GM12878 (cell line): ENCODE measurements around the gene NT5C2. TPM values are rescaled to one million over a fixed set of nuclear protein-coding genes. Genes with fewer than 3 reads are reported as not detected.
"Not testable (repeated sequence)": the region's sequence is repeated elsewhere in the genome, so short reads cannot be mapped to it uniquely, and the experiment has no call there.

Experiments used
- ATAC-seq: fragments of 200-7000 bp; cut with Tn5 transposase; 3 replicates; pipeline ENCODE4 v1.9.1; 2020; ENCODE audit warnings: mild to moderate bottlenecking, moderate library complexity
- BruUV-seq: library from RNA; stranded (reverse); fragments of 400-500 nt; replicated peaks from 2 replicates; lab custom pipeline; 2021; lab: Mats Ljungman, UMichigan
- CTCF ChIA-PET: fragments of 300-600 bp; sonication (Branson Sonifier 250); formaldehyde crosslinking; extraction: SDS; loops from one replicate; lab custom pipeline; 2021; ENCODE audit warnings: inconsistent platforms; lab: Yijun Ruan, JAX
- POLR2A ChIA-PET: fragments of 350-600 bp; formaldehyde crosslinking; extraction: SDS; loops from one replicate; lab custom pipeline; 2021; ENCODE audit warnings: inconsistent platforms; lab: Charles Lee
- RAD21 ChIA-PET: fragments of 300-600 bp; sonication (Branson Sonifier 250); formaldehyde crosslinking; loops from one replicate; lab custom pipeline; 2023; ENCODE audit warnings: antibody characterized with exemption; ENCODE audit not compliant: unreplicated experiment; lab: Charles Lee
- SMC1A ChIA-PET: fragments of 300-600 bp; sonication (Branson Sonifier 250); formaldehyde crosslinking; loops from one replicate; lab custom pipeline; 2023; ENCODE audit not compliant: unreplicated experiment, uncharacterized antibody; lab: Charles Lee
- DNase-seq: peaks from one replicate; pipeline ENCODE4 v3.0.0-alpha.2; 2011; ENCODE audit warnings: low read depth, low spot score
- FAIRE-seq: peaks from 3 replicates; lab custom pipeline; 2011; peaks lifted over from hg19 to GRCh38; lab: Jason Lieb, UNC
- H2AFZ ChIP-seq: 2 replicates; pipeline ENCODE4 v1.6.0; 2011; ENCODE audit warnings: low read depth, low read length, control low read depth; ENCODE audit not compliant: control insufficient read depth
- H3K27ac ChIP-seq: 2 replicates; pipeline ENCODE4 v1.5.1; 2011; ENCODE audit warnings: control low read depth; ENCODE audit not compliant: control insufficient read depth, insufficient read depth
- H3K27me3 ChIP-seq, 2 experiments: replicated peaks in 1 of 2; 2 replicates each; pipeline versions ENCODE4 v1.6.0 to v1.6.1; 2011; ENCODE audit warnings: low read length in 1 of 2; ENCODE audit not compliant: control insufficient read depth in 2 of 2, insufficient read depth in 2 of 2
- H3K36me3 ChIP-seq, 2 experiments: 2 replicates each; pipeline ENCODE4 v1.5.1; 2011; ENCODE audit warnings: low read length in 1 of 2; ENCODE audit not compliant: control insufficient read depth in 2 of 2, insufficient read depth in 2 of 2
- H3K4me1 ChIP-seq: 2 replicates; pipeline ENCODE4 v1.6.1; 2011; ENCODE audit warnings: mild to moderate bottlenecking, low read length, moderate library complexity, mixed read lengths; ENCODE audit not compliant: control insufficient read depth, insufficient read depth
- H3K4me2 ChIP-seq: 2 replicates; pipeline ENCODE4 v1.6.0; 2011; ENCODE audit warnings: control low read depth; ENCODE audit not compliant: control insufficient read depth, insufficient read depth
- H3K4me3 ChIP-seq: fragments of 200-600 bp; sonication (generic); 2 replicates; pipeline ENCODE4 v1.5.1; 2016
- H3K79me2 ChIP-seq: 2 replicates; pipeline ENCODE4 v1.6.0; 2011; ENCODE audit warnings: low read length; ENCODE audit not compliant: control insufficient read depth, insufficient read depth
- H3K9ac ChIP-seq: 2 replicates; pipeline ENCODE4 v1.8.0; 2011; ENCODE audit warnings: low read length, control low read depth, mixed read lengths; ENCODE audit not compliant: control insufficient read depth, insufficient read depth
- H3K9me3 ChIP-seq: replicated peaks from 3 replicates; pipeline ENCODE4 v1.5.1; 2011; ENCODE audit warnings: mild to moderate bottlenecking, low read length; ENCODE audit not compliant: control insufficient read depth, insufficient read depth
- H4K20me1 ChIP-seq: 2 replicates; pipeline ENCODE4 v1.6.0; 2011; ENCODE audit not compliant: control insufficient read depth, insufficient read depth
- BCL11A ChIP-seq: IDR thresholded peaks from 2 replicates; pipeline ENCODE4 v1.6.1; 2011; ENCODE audit warnings: low read depth, low read length
- GATAD2B ChIP-seq: fragments of 450-650 bp; conservative IDR thresholded peaks from 2 replicates; pipeline ENCODE4 v1.6.1; 2017; ENCODE audit warnings: low read depth, mild to moderate bottlenecking, moderate library complexity
- IKZF1 ChIP-seq: fragments of 450-650 bp; conservative IDR thresholded peaks from 2 replicates; pipeline ENCODE4 v1.6.1; 2017; ENCODE audit warnings: antibody characterized with exemption, mild to moderate bottlenecking
- JUNB ChIP-seq: IDR thresholded peaks from 2 replicates; pipeline ENCODE4 v1.6.1; 2016; ENCODE audit warnings: antibody characterized with exemption, mild to moderate bottlenecking
- MAX ChIP-seq: IDR thresholded peaks from 2 replicates; pipeline ENCODE4 v1.6.1; 2012; ENCODE audit warnings: low read depth, low read length, improper control_type of control experiment
- MLLT1 ChIP-seq: fragments of 450-650 bp; IDR thresholded peaks from 2 replicates; pipeline ENCODE4 v1.6.1; 2016; ENCODE audit warnings: mild to moderate bottlenecking
- NFIC ChIP-seq: IDR thresholded peaks from 2 replicates; pipeline ENCODE4 v1.6.1; 2012; ENCODE audit warnings: low read depth, mild to moderate bottlenecking, inconsistent platforms, low read length, moderate library complexity
- PBX3 ChIP-seq: IDR thresholded peaks from 2 replicates; pipeline ENCODE4 v1.6.1; 2011; ENCODE audit warnings: mild to moderate bottlenecking, low read depth, low read length, moderate library complexity; ENCODE audit not compliant: insufficient replicate concordance
- POU2F2 ChIP-seq: IDR thresholded peaks from 3 replicates; pipeline ENCODE4 v1.6.1; 2011; ENCODE audit warnings: low read depth, mild to moderate bottlenecking, low read length, borderline replicate concordance
- RELA ChIP-seq: fragments of 450-650 bp; IDR thresholded peaks from 2 replicates; pipeline ENCODE4 v1.8.0; 2014; ENCODE audit warnings: borderline replicate concordance; ENCODE audit not compliant: partially characterized antibody
- SPI1 ChIP-seq: IDR thresholded peaks from 2 replicates; pipeline ENCODE4 v1.6.1; 2011; ENCODE audit warnings: low read depth, mild to moderate bottlenecking, low read length, moderate library complexity, borderline replicate concordance; ENCODE audit not compliant: insufficient read depth
- SREBF2 ChIP-seq: IDR thresholded peaks from 2 replicates; pipeline ENCODE4 v1.6.1; 2012; ENCODE audit warnings: mild to moderate bottlenecking, low read length
- STAT1 ChIP-seq: fragments of 450-650 bp; conservative IDR thresholded peaks from 2 replicates; pipeline ENCODE4 v1.6.1; 2014; ENCODE audit warnings: antibody characterized with exemption, mild to moderate bottlenecking
- SUZ12 ChIP-seq: fragments of 200-600 bp; sonication (generic); IDR thresholded peaks from one replicate; pipeline ENCODE4 v1.6.1; 2018; ENCODE audit warnings: antibody characterized with exemption, mild to moderate bottlenecking; ENCODE audit not compliant: unreplicated experiment
- YBX1 ChIP-seq: fragments of 450-650 bp; IDR thresholded peaks from 2 replicates; pipeline ENCODE4 v1.6.1; 2016; ENCODE audit warnings: antibody characterized with exemption
- WGBS: methylation state at CpG from one replicate; pipeline ENCODE4 v1.1.6; 2016; ENCODE audit warnings: low lambda C conversion rate; ENCODE audit not compliant: insufficient replicate concordance, insufficient coverage; ENCODE audit errors: missing lambda C conversion rate; 5-methylcytosine and 5-hydroxymethylcytosine counted together
- in situ Hi-C: fragments of 300-500 bp; cut with MboI; formaldehyde crosslinking; loops from 9 replicates; pipeline ENCODE4 v1.14.3; 2018; ENCODE audit warnings: mixed read lengths
- intact Hi-C: fragments of 100-400 bp; cut with micrococcal nuclease; formaldehyde crosslinking; loops from one replicate; pipeline ENCODE4 v1.14.2; 2022; ENCODE audit not compliant: unreplicated experiment
- polyA plus RNA-seq, 11 experiments: library from polyadenylated mRNA; depleted of rRNA in 4 of 11; unstranded in 6 of 11; stranded (reverse) in 5 of 11; fragments of >200 nt; fragmentation: Nextera tagmentation in 4 of 11; fragmentation: Illumina TruSeq in 1 of 11; extraction: Ambion mirVana in 4 of 11; extraction: Trizol in 1 of 11; gene quantifications; 1 replicate in 1 of 11; 2 replicates in 10 of 11; pipeline versions ENCODE4 v1.2.1 to v1.2.3, GENCODE V29; 2011 to 2016; ENCODE audit warnings: inconsistent platforms in 2 of 11, missing spikeins in 2 of 11, low read depth in 1 of 11
- total RNA-seq, 4 experiments: library from RNA; depleted of rRNA in 3 of 4; stranded (reverse); fragments of >200 nt in 3 of 4; fragmentation: Illumina TruSeq in 1 of 4; extraction: Trizol in 1 of 4; gene quantifications; 2 replicates each; pipeline versions ENCODE4 v1.2.1 to v1.2.3, GENCODE V29; 2013 to 2021

NT5C2 gene
- total and polyA plus RNA-seq, 10 of the 15 experiments (the other 5 are each of a cell fraction or from before 2014, with no cell fraction given): 15.8 to 70.1 (median 56.0) TPM

- CTCF ChIA-PET: interaction anchor here (0.6 to 4.0 kb wide), 2 partner anchors 8 to 31 kb away, joined by 3 to 25 read pairs; partner anchors contain the start of gene NT5C2
- peaks cover 89% of the 10 kb centered on the region for H3K79me2 ChIP-seq
- RAD21 ChIA-PET: interaction anchor here (1.2 to 4.8 kb wide), 3 partner anchors 8 to 266 kb away, joined by 3 to 29 read pairs (median 4); partner anchors contain the start of genes CNNM2 and NT5C2
- H3K36me3 ChIP-seq: peaks cover 0 to 4% of the 10 kb centered on the region in 2 experiments; a peak in 1 of 4 replicates
- H3K27me3 ChIP-seq: no peaks in the 10 kb centered on the region
- H4K20me1 ChIP-seq: no peaks in the 10 kb centered on the region
- H3K4me1 ChIP-seq: peaks cover 14% of the 10 kb centered on the region
- WGBS: 67% methylated on average over 3 of the region's 3 CpGs
- peak overlapping the region; percentile 51 for H3K4me2 ChIP-seq
- ATAC-seq (no peak), DNase-seq (no peak), FAIRE-seq (no peak)
- in situ Hi-C loops: no loop called here
- TF ChIP-seq JUNB (no peak), IKZF1 (no peak), MAX (no peak), PBX3 (no peak), RELA (no peak), STAT1 (no peak), GATAD2B (no peak), MLLT1 (no peak), POU2F2 (no peak), BCL11A (no peak), NFIC (no peak), SPI1 (no peak), SUZ12 (no peak), YBX1 (no peak), SREBF2 (no peak)
- H3K9ac ChIP-seq: no peak overlapping the region; the same call in 1 of the 2 replicates
- H2AFZ ChIP-seq: no peak overlapping the region
- POLR2A ChIA-PET: interaction anchor here (0.5 to 1.0 kb wide), 3 partner anchors 9 to 55 kb away, joined by 3 to 7 read pairs (median 3); no protein-coding TSS in a partner anchor
- peak overlapping the region; percentile 3; the same call in 1 of the 2 replicates for H3K27ac ChIP-seq
- no peaks in the 10 kb centered on the region for H3K9me3 ChIP-seq
- intact Hi-C loops: loop anchor here (2.0 kb wide), 1 partner anchor 74 kb away; no protein-coding TSS in a partner anchor
- H3K4me3 ChIP-seq: peak overlapping the region; percentile 22; the same call in 1 of the 2 replicates
- BruUV-seq: no TSS peak
- SMC1A ChIA-PET: interaction anchor here (1.1 to 1.7 kb wide), 4 partner anchors 26 to 80 kb away, joined by 3 to 7 read pairs (median 4); no protein-coding TSS in a partner anchor
Observed at GRCh38 chr10:103184615-103185014, 8.5 kb downstream of the NT5C2 start.

GRCh38 chr10:103183991-103184451 is 9.1 kb downstream of the NT5C2 start:
- RAD21 ChIA-PET: interaction anchor here (1.2 to 4.8 kb wide), 3 partner anchors 9 to 266 kb away, joined by 3 to 29 read pairs (median 4); partner anchors contain the start of genes CNNM2 and NT5C2
- FAIRE-seq, H3K9ac ChIP-seq, in situ Hi-C loops, BruUV-seq, H3K36me3 ChIP-seq, H3K27me3 ChIP-seq, H2AFZ ChIP-seq, H4K20me1 ChIP-seq, H3K9me3 ChIP-seq, POLR2A ChIA-PET, DNase-seq: not testable (repeated sequence)
- H3K4me3 ChIP-seq: peak overlapping the region; percentile 22; the same call in 1 of the 2 replicates
- ATAC-seq: peak; percentile 16; the same call in 1 of the 3 replicates
- peak overlapping the region; percentile 51; the same call in 1 of the 2 replicates for H3K4me2 ChIP-seq
- intact Hi-C loops: loop anchor here (2.0 kb wide), 1 partner anchor 73 kb away; no protein-coding TSS in a partner anchor
- H3K27ac ChIP-seq: peak overlapping the region; percentile 3; the same call in 1 of the 2 replicates
- CTCF ChIA-PET: interaction anchor here (4.0 kb wide), 1 partner anchor 9 kb away, joined by 25 read pairs; the partner anchor contains the start of gene NT5C2
- peaks cover 90% of the 10 kb centered on the region for H3K79me2 ChIP-seq
- 94% methylated on average over 12 of the region's 12 CpGs for WGBS
- peaks cover 14% of the 10 kb centered on the region for H3K4me1 ChIP-seq
- SMC1A ChIA-PET: interaction anchor here (1.1 to 1.5 kb wide), 3 partner anchors 25 to 80 kb away, joined by 3 to 5 read pairs (median 4); no protein-coding TSS in a partner anchor
